Cardiac muscle cell (in vitro differentiated cells and primary cell): ENCODE results near the gene PIWIL4. TPM values are rescaled to one million over a fixed set of nuclear protein-coding genes. Genes with fewer than 3 reads are reported as not detected.
A peak's percentile ranks its signal among the peaks of the same experiment; 100 is the strongest.

Source experiments
- DNase-seq, 2 donors: peaks; one replicate each; pipeline versions ENCODE4 v3.0.0 to v3.0.0-alpha.2; 2010 to 2017; ENCODE audit warnings: low read depth in 1 of 2, low spot score in 1 of 2
- H3K27ac ChIP-seq: fragments of 200-600 bp; sonication (generic); 2 replicates; pipeline ENCODE4 v1.5.1; 2016
- H3K27me3 ChIP-seq: fragments of 200-600 bp; sonication (generic); 2 replicates; pipeline ENCODE4 v1.6.0; 2016; ENCODE audit warnings: control low read depth
- H3K36me3 ChIP-seq: fragments of 200-600 bp; sonication (generic); 2 replicates; pipeline ENCODE4 v1.5.1; 2016; ENCODE audit warnings: control low read depth
- H3K4me1 ChIP-seq: fragments of 200-600 bp; sonication (generic); 2 replicates; pipeline ENCODE4 v1.8.1; 2017; ENCODE audit warnings: low read depth, mild to moderate bottlenecking, mixed run types
- H3K4me3 ChIP-seq: fragments of 200-600 bp; sonication (generic); 2 replicates; pipeline ENCODE4 v1.5.1; 2016; ENCODE audit warnings: mild to moderate bottlenecking
- H3K9me3 ChIP-seq: fragments of 200-600 bp; sonication (generic); 2 replicates; pipeline ENCODE4 v1.5.1; 2017; ENCODE audit warnings: low read depth, mild to moderate bottlenecking, control low read depth
- CTCF ChIP-seq: IDR thresholded peaks from 2 replicates; pipeline ENCODE4 v1.5.1; 2012; ENCODE audit warnings: low read depth, mild to moderate bottlenecking, low read length
- polyA plus RNA-seq: library from polyadenylated mRNA; unstranded; fragments of >200 nt; fragmentation: Nextera tagmentation; extraction: Ambion mirVana; gene quantifications from 2 replicates; pipeline ENCODE4 v1.2.1, GENCODE V29; 2016
- total RNA-seq: library from RNA; depleted of rRNA; stranded (reverse); fragments of >200 nt; gene quantifications from 2 replicates; pipeline ENCODE4 v1.2.3, GENCODE V29; 2016

Gene PIWIL4
- total and polyA plus RNA-seq, 2 experiments from 2014 or later = 0.18 to 1.8 TPM

DNA sequence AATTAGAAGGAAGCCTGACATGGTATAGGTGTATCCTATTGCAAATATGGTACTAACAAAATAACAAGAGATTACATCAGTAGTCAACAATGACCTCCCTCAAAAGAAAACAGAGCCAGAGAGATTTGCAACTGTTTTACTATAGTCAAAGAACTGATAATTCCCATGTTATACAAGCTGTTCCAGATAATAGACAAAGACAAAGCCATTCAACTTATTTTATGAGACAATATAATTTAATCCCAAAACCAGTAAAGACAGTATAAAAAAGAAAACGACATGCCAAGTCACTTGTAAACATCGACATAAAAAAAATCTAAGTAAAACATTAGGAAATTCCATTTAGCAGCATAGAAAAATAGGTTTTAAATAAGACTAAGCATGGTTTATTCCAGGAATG is 65.2 kb downstream of the PIWIL4 start:
- Histone ChIP-seq H3K36me3 (no peaks in the 10 kb centered on the region), H3K27me3 (no peaks in the 10 kb centered on the region), H3K4me1 (no peaks in the 10 kb centered on the region), H3K27ac (no peak overlapping the region), H3K9me3 (no peaks in the 10 kb centered on the region), H3K4me3 (no peak overlapping the region)
- no peak for DNase-seq
- TF ChIP-seq CTCF = no peak

- no peak overlapping the region for H3K27ac ChIP-seq
- no peaks in the 10 kb centered on the region for H3K36me3 ChIP-seq
- no peaks in the 10 kb centered on the region for H3K9me3 ChIP-seq
- no peak for TF ChIP-seq CTCF
- DNase-seq = no peak
- no peak overlapping the region for H3K4me3 ChIP-seq
- no peaks in the 10 kb centered on the region for H3K4me1 ChIP-seq
- no peaks in the 10 kb centered on the region for H3K27me3 ChIP-seq
Observed at GRCh38 chr11:94635072-94635471, 67.9 kb downstream of the PIWIL4 start.

DNA sequence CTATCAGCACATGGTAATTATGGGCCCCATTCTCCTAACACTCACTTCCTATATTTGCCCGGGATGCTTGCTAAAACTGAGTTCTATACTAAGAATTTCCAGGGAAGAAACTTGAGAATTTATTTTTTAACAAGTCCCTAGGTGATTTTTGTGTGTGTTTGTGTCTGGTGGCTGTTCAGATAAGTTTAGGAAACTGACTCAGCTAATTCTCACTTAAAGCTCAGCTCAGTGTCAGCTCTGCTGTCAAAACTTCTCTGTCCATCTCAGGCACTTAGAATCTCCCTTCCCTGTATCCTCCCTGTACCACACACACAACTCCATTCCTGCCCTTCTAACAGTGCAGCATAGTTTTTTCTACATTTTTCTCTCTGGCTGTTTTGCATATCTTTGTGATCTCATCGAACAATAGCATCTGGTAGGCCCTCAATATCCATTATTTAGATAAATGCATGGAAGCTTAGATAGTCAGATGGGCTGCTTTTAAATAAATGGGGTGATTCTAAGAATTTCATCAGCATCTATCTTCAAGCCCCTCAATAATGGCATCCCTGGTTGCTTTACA is 69.3 kb downstream of the PIWIL4 start:
- Histone ChIP-seq H3K9me3 (no peaks in the 10 kb centered on the region), H3K4me3 (no peak overlapping the region), H3K27me3 (no peaks in the 10 kb centered on the region), H3K4me1 (no peaks in the 10 kb centered on the region), H3K36me3 (no peaks in the 10 kb centered on the region), H3K27ac (no peak overlapping the region)
- no peak for TF ChIP-seq CTCF
- DNase-seq = no peak

DNA sequence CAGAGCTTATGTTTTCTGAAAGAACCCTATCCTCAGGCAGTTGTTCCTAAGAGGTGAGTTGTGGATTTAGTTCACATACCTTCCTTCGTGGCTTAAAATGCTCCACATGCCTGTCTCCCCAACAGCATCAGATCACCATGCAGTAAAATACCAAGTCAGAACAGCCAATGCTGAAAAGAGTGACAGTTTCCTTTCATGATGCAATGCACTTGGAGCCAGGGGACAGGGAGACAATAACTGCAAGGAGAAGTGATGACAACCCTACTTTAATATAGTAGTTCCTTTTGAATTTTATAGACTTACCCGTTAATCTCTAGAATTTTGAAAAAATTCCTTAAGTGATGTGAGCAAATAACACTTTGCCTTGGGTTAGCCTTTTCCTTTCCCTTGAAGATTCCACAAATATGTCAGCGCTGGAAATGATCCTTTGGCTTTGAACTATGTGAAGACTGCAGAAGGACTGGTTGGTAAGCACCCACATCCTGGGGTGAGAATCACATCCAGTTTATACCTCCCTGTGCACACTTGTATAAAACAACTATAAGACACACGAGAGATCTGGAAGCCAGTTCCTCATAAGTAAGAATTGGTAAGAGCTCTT is 71.2 kb downstream of the PIWIL4 start:
- Histone ChIP-seq H3K9me3 (no peaks in the 10 kb centered on the region), H3K4me3 (no peak overlapping the region), H3K27ac (no peak overlapping the region)

GRCh38 chr11:94638902-94639373 is 71.8 kb downstream of the PIWIL4 start:
- no peak overlapping the region for H3K4me3 ChIP-seq
- H3K36me3 ChIP-seq = no peaks in the 10 kb centered on the region
- H3K4me1 ChIP-seq = no peaks in the 10 kb centered on the region
- no peak overlapping the region for H3K27ac ChIP-seq
- TF ChIP-seq CTCF = no peak
- H3K27me3 ChIP-seq = no peaks in the 10 kb centered on the region
- H3K9me3 ChIP-seq = no peaks in the 10 kb centered on the region
- peak in 1 of 2 donors; percentile 66 for DNase-seq

More for the DNA sequence above, 71.2 kb downstream of the PIWIL4 start:
- H3K27me3 ChIP-seq = no peaks in the 10 kb centered on the region
- no peak for TF ChIP-seq CTCF
- no peaks in the 10 kb centered on the region for H3K4me1 ChIP-seq
- DNase-seq = peak in 1 of 2 donors; percentile 7
- H3K36me3 ChIP-seq = no peaks in the 10 kb centered on the region
